SU-DHL-6 (cell line): ENCODE measurements around the gene SPATC1L.

ENCODE experiments used
- H2AFZ ChIP-seq: fragments of 200-600 bp; sonication (generic); 2 replicates; pipeline ENCODE4 v1.6.1; 2014; ENCODE audit warnings: low read depth, mild to moderate bottlenecking, moderate library complexity, mixed read lengths, antibody characterized with exemption, low read length; ENCODE audit not compliant: severe bottlenecking
- H3F3A ChIP-seq: fragments of 200-600 bp; shearing (Covaris generic); 2 replicates; pipeline ENCODE4 v1.6.0; 2016; ENCODE audit warnings: antibody characterized with exemption, mild to moderate bottlenecking; ENCODE audit not compliant: insufficient read depth
- H3K27ac ChIP-seq: fragments of 200-600 bp; sonication (generic); 2 replicates; pipeline ENCODE4 v1.5.1; 2016; ENCODE audit warnings: low read depth, mild to moderate bottlenecking, low read length, moderate library complexity, mixed read lengths
- H3K27me3 ChIP-seq: fragments of 200-600 bp; sonication (generic), shearing (Covaris generic); 2 replicates; pipeline ENCODE4 v1.6.0; 2014; ENCODE audit warnings: mild to moderate bottlenecking, low read length
- H3K36me3 ChIP-seq: fragments of 200-600 bp; sonication (generic); 2 replicates; pipeline ENCODE4 v1.6.1; 2014; ENCODE audit warnings: mild to moderate bottlenecking, low read length, mixed read lengths
- H3K4me2 ChIP-seq: fragments of 300-600, 200-600 bp; shearing (Covaris generic), sonication (generic); 2 replicates; pipeline ENCODE4 v1.6.0; 2014; ENCODE audit warnings: low read length, low read depth, mild to moderate bottlenecking; ENCODE audit not compliant: poor library complexity, severe bottlenecking
- H3K4me3 ChIP-seq: fragments of 200-600 bp; sonication (generic); 2 replicates; pipeline ENCODE4 v1.5.1; 2014; ENCODE audit warnings: antibody characterized with exemption, low read length, mild to moderate bottlenecking, mixed read lengths; ENCODE audit not compliant: insufficient read depth, poor library complexity, severe bottlenecking
- H3K79me2 ChIP-seq: fragments of 200-600 bp; sonication (generic); 2 replicates; pipeline ENCODE4 v1.6.1; 2014; ENCODE audit warnings: mild to moderate bottlenecking, low read length, moderate library complexity; ENCODE audit not compliant: insufficient read depth
- H3K9ac ChIP-seq: fragments of 200-600 bp; sonication (generic); 2 replicates; pipeline ENCODE4 v1.7.0; 2014; ENCODE audit warnings: mild to moderate bottlenecking, low read length
- H3K9me2 ChIP-seq: fragments of 200-600 bp; sonication (generic); replicated peaks from 2 replicates; pipeline ENCODE4 v1.6.1; 2014; ENCODE audit warnings: low read length; ENCODE audit not compliant: insufficient read depth
- H3K9me3 ChIP-seq: fragments of 200-600 bp; sonication (generic); 2 replicates; pipeline ENCODE4 v1.6.1; 2014; ENCODE audit warnings: low read length, mixed read lengths; ENCODE audit not compliant: insufficient read depth
- H4K20me1 ChIP-seq: fragments of 200-600 bp; sonication (generic); 2 replicates; pipeline ENCODE4 v1.6.1; 2014; ENCODE audit warnings: low read depth, mild to moderate bottlenecking, antibody characterized with exemption, low read length, moderate library complexity, mixed read lengths
- EZH2phosphoT487 ChIP-seq: fragments of 200-600 bp; sonication (generic), shearing (Covaris generic); conservative IDR thresholded peaks from 2 replicates; pipeline ENCODE4 v1.6.1; 2018; ENCODE audit warnings: mild to moderate bottlenecking, antibody characterized with exemption, low read length, moderate library complexity, mixed read lengths
- TF ChIP-seq, protein P1 (sequence below): fragments of 200-600 bp; sonication (generic); IDR thresholded peaks from one replicate; pipeline ENCODE4 v1.5.1; 2017; ENCODE audit warnings: antibody characterized with exemption, mild to moderate bottlenecking, low read length, moderate library complexity; ENCODE audit not compliant: insufficient read depth, poor library complexity, severe bottlenecking

The SPATC1L gene

DNA sequence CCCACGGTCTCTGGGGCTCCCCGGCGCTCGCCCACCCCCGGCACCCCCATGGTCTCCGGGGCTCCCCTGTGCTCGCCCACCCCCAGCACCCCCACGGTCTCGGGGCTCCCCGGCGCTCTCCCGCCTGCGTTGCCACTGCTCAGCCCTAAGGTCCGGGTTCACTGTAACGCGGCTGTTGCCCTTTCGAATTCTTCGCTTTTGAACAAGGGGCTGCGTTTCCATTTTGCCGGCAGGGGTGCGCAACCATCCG, 23.7 kb downstream of the SPATC1L start:
- H3K4me2 ChIP-seq: no peak overlapping the region
- H3K4me3 ChIP-seq: no peak overlapping the region
- H4K20me1 ChIP-seq: no peaks in the 10 kb centered on the region
- H3K27ac ChIP-seq: no peak overlapping the region
- no peaks in the 10 kb centered on the region for H3K79me2 ChIP-seq
- no peak overlapping the region for H2AFZ ChIP-seq
- no peaks in the 10 kb centered on the region for H3K27me3 ChIP-seq
- H3K36me3 ChIP-seq: no peaks in the 10 kb centered on the region
- H3K9me2 ChIP-seq: no peaks in the 10 kb centered on the region
- H3F3A ChIP-seq: no peaks in the 10 kb centered on the region
- H3K9ac ChIP-seq: no peak overlapping the region
- no peak for TF ChIP-seq EZH2phosphoT487
- TF ChIP-seq, protein P1, sequence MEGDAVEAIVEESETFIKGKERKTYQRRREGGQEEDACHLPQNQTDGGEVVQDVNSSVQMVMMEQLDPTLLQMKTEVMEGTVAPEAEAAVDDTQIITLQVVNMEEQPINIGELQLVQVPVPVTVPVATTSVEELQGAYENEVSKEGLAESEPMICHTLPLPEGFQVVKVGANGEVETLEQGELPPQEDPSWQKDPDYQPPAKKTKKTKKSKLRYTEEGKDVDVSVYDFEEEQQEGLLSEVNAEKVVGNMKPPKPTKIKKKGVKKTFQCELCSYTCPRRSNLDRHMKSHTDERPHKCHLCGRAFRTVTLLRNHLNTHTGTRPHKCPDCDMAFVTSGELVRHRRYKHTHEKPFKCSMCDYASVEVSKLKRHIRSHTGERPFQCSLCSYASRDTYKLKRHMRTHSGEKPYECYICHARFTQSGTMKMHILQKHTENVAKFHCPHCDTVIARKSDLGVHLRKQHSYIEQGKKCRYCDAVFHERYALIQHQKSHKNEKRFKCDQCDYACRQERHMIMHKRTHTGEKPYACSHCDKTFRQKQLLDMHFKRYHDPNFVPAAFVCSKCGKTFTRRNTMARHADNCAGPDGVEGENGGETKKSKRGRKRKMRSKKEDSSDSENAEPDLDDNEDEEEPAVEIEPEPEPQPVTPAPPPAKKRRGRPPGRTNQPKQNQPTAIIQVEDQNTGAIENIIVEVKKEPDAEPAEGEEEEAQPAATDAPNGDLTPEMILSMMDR: no peak
- H3K9me3 ChIP-seq: no peaks in the 10 kb centered on the region

DNA sequence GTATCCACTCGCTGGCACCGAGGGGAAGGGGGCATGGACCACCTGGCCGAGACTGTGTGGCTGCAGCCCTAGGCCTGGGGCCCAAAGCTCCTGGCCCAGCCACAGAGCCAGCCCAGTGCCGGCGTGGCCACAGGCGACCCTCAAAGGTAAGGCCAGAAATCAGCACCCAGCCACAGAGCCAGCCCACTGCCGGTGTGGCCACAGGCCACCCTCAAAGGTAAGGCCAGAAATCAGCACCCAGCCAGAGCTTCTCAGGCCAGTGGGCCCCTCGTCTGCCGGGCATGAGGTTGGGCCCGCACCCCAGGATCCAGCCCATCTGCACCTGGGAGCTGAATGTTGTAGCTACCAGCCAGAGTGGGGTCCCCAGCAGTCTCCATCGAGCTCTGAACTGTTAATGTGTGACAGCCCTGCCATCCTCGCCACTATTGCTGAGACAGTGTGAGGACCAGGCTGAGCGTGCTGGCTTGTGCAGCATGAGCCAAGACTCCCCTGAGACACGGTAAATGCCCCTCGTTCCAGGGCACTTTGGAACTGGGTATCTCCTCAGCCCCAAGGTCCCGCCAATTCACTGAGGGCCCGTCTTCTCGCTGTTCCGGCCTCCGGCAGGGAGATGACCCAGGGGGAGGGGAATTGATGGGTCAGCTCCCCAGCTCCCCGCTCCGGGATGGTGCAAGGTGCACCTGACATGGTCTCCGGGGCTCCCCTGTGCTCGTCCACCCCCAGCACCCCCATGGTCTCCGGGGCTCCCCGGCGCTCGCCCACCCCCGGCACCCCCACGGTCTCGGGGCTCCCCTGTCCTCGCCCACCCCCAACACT, 24.2 kb downstream of the SPATC1L start:
- no peak for TF ChIP-seq EZH2phosphoT487
- TF ChIP-seq, protein P1: no peak

DNA sequence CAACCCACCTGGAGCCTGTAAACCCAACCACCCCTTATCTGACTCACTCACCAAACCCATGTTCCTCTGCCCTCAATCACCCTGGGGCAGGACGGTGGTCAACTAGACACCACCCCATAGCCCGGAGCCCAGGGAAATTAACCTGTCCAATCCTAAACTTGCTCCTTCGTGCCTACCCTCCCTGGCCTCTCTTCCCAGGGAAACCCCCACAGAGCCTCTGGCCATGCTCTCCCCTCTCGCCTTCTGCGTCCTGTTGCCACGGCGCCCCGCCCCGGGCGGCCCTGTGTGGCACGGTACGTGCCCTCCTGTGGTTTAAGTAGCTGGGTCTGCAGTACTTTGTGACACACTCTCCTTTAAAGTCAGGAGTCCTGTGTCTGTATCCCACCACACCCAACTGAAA, 24.9 kb downstream of the SPATC1L start:
- H3K9me2 ChIP-seq: no peaks in the 10 kb centered on the region
- H3K4me2 ChIP-seq: no peak overlapping the region
- no peaks in the 10 kb centered on the region for H4K20me1 ChIP-seq
- no peak overlapping the region for H2AFZ ChIP-seq
- no peak for TF ChIP-seq EZH2phosphoT487
- TF ChIP-seq, protein P1: no peak
- H3K4me3 ChIP-seq: no peak overlapping the region
- H3K27me3 ChIP-seq: no peaks in the 10 kb centered on the region
- no peaks in the 10 kb centered on the region for H3F3A ChIP-seq
- H3K9me3 ChIP-seq: no peaks in the 10 kb centered on the region
- H3K27ac ChIP-seq: no peak overlapping the region
- no peaks in the 10 kb centered on the region for H3K36me3 ChIP-seq
- no peaks in the 10 kb centered on the region for H3K79me2 ChIP-seq
- no peak overlapping the region for H3K9ac ChIP-seq

More for the DNA sequence above, 24.2 kb downstream of the SPATC1L start:
- Histone ChIP-seq H3K79me2 (no peaks in the 10 kb centered on the region), H3K9me2 (no peaks in the 10 kb centered on the region), H3K27me3 (no peaks in the 10 kb centered on the region), H3K27ac (no peak overlapping the region), H2AFZ (no peak overlapping the region), H3K4me3 (no peak overlapping the region), H3K9ac (no peak overlapping the region), H3K9me3 (no peaks in the 10 kb centered on the region), H3F3A (no peaks in the 10 kb centered on the region), H4K20me1 (no peaks in the 10 kb centered on the region), H3K36me3 (no peaks in the 10 kb centered on the region), H3K4me2 (no peak overlapping the region)
